Measurements from ENCODE around the gene SLC24A3.

Gene SLC24A3

GRCh38 chr20:19271879-19272651 is 59.6 kb downstream of the SLC24A3 start:
- no peak for DNase-seq (ENCODE audit: low spot score)

- DNase-seq (ENCODE audit: low spot score), result no peak
Observed at GRCh38 chr20:19272976-19273654, 60.7 kb downstream of the SLC24A3 start.

GRCh38 chr20:19274001-19274400 is 61.6 kb downstream of the SLC24A3 start:
- no peak for DNase-seq (ENCODE audit: low spot score)

- no peak for DNase-seq (ENCODE audit: low spot score)
Observed at GRCh38 chr20:19274412-19275015, 62.1 kb downstream of the SLC24A3 start.

GRCh38 chr20:19275038-19275629 is 62.7 kb downstream of the SLC24A3 start:
- DNase-seq (ENCODE audit: low spot score), result no peak

- DNase-seq (ENCODE audit: low spot score), result no peak
Observed at GRCh38 chr20:19275630-19276071, 63.2 kb downstream of the SLC24A3 start.

- no peak for DNase-seq (ENCODE audit: low spot score)
Observed at GRCh38 chr20:19277381-19277780, 64.9 kb downstream of the SLC24A3 start.

GRCh38 chr20:19283490-19284025 is 71.1 kb downstream of the SLC24A3 start:
- DNase-seq (ENCODE audit: low spot score), result no peak

- DNase-seq (ENCODE audit: low spot score), result no peak
Observed at GRCh38 chr20:19284400-19285178, 72.1 kb downstream of the SLC24A3 start.

GRCh38 chr20:19285436-19285835 is 73.0 kb downstream of the SLC24A3 start:
- DNase-seq (ENCODE audit: low spot score), result no peak

GRCh38 chr20:19288061-19288460 is 75.6 kb downstream of the SLC24A3 start:
- DNase-seq (ENCODE audit: low spot score), result no peak

GRCh38 chr20:19288636-19289035 is 76.2 kb downstream of the SLC24A3 start:
- no peak for DNase-seq (ENCODE audit: low spot score)

- no peak for DNase-seq (ENCODE audit: low spot score)
Observed at GRCh38 chr20:19289451-19289850, 77.0 kb downstream of the SLC24A3 start.

GRCh38 chr20:19291024-19291817 is 78.8 kb downstream of the SLC24A3 start:
- no peak for DNase-seq (ENCODE audit: low spot score)

GRCh38 chr20:19291818-19292132 is 79.3 kb downstream of the SLC24A3 start:
- DNase-seq (ENCODE audit: low spot score), result no peak

GRCh38 chr20:19292254-19292653 is 79.8 kb downstream of the SLC24A3 start:
- DNase-seq (ENCODE audit: low spot score), result no peak

GRCh38 chr20:19295076-19295475 is 82.6 kb downstream of the SLC24A3 start:
- DNase-seq (ENCODE audit: low spot score), result no peak

GRCh38 chr20:19298652-19299051 is 86.2 kb downstream of the SLC24A3 start:
- no peak for DNase-seq (ENCODE audit: low spot score)

GRCh38 chr20:19300395-19300794 is 88.0 kb downstream of the SLC24A3 start:
- DNase-seq (ENCODE audit: low spot score), result no peak

GRCh38 chr20:19301142-19301541 is 88.7 kb downstream of the SLC24A3 start:
- DNase-seq (ENCODE audit: low spot score), result no peak

GRCh38 chr20:19301843-19302242 is 89.4 kb downstream of the SLC24A3 start:
- no peak for DNase-seq (ENCODE audit: low spot score)

All from COLO829 (cell line).